SK-N-MC (cell line): Measurements from ENCODE around the gene JAKMIP1.

Source experiments
- EZH2 ChIP-seq: fragments of 200-600 bp; sonication (generic); IDR thresholded peaks from one replicate; pipeline ENCODE4 v1.6.1; 2017; ENCODE audit warnings: antibody characterized with exemption
- POLR2AphosphoS5 ChIP-seq: IDR thresholded peaks from 2 replicates; pipeline ENCODE4 v1.6.1; 2012; ENCODE audit warnings: mild to moderate bottlenecking, low read depth, low read length, borderline replicate concordance

DNA sequence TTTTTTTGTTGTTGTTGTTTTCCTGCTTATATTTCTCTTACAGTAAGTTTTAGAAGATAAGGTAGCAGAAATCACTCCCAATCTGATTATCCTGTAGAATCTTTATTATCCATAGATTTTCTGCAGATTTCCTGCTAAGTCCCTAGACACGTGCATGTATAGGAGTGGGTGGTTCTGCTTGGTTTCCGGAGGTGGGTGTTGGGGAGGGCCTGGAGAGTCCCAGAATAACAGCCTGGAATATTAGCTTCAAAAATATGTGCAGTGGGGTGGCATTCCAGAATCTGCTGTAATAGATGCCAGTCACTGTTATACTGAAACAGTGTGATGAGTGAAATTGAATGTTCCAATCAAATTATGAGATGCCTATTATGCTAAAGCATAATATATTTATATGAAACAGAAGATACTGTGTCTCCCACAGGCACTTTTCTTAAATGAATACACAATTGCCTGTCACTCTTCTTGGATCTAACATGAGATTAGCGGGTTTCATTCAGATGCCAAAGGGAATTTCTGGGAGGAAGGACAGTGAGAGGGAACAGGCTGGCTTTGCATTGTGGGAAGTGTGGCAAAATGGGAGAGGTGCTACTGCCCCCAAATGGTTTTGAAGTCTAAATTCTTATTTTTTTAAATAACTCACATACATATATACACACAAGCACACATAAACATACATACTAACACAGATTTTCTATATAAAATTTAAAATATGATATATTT is 219.8 kb downstream of the JAKMIP1 start:
- TF ChIP-seq POLR2AphosphoS5 (no peak), EZH2 (no peak)
